IMR-90 (cell line): ENCODE data around the gene APCS. TPM values are rescaled to one million over a fixed set of nuclear protein-coding genes. Genes with fewer than 3 reads are reported as not detected.
A peak's percentile ranks its signal among the peaks of the same experiment; 100 is the strongest.

Experiments used
- ATAC-seq: fragments of 200-7000 bp; cut with Tn5 transposase; 2 replicates; pipeline ENCODE4 v1.9.1; 2020; ENCODE audit warnings: low read depth, mild to moderate bottlenecking, moderate library complexity
- BruUV-seq: library from RNA; stranded (reverse); fragments of 400-500 nt; replicated peaks from 2 replicates; lab custom pipeline; 2021; lab: Mats Ljungman, UMichigan
- CTCF ChIA-PET: fragments of 300-600 bp; formaldehyde crosslinking; extraction: SDS; loops from one replicate; lab custom pipeline; 2021; ENCODE audit warnings: antibody characterized with exemption; lab: Yijun Ruan, JAX
- POLR2A ChIA-PET: fragments of 300-600 bp; sonication (Branson Sonifier 250); formaldehyde crosslinking; loops from one replicate; lab custom pipeline; 2022; ENCODE audit warnings: antibody characterized with exemption; ENCODE audit not compliant: unreplicated experiment; lab: Charles Lee
- DNase-seq: peaks from one replicate; pipeline ENCODE4 v3.0.0; 2013
- H2AFZ ChIP-seq: replicated peaks from 2 replicates; pipeline ENCODE3; 2013; ENCODE audit warnings: low read length, mild to moderate bottlenecking; ENCODE audit not compliant: poor library complexity
- H2AK5ac ChIP-seq: 2 replicates; pipeline ENCODE4 v1.6.1; 2013; ENCODE audit warnings: low read depth, low read length, inconsistent platforms
- H2AK9ac ChIP-seq: replicated peaks from 2 replicates; pipeline ENCODE3; 2013; ENCODE audit warnings: mild to moderate bottlenecking, low read depth, low read length, moderate library complexity; ENCODE audit not compliant: poor library complexity
- H2BK120ac ChIP-seq: 2 replicates; pipeline ENCODE4 v1.6.1; 2013; ENCODE audit warnings: low read depth, low read length, inconsistent platforms
- H2BK15ac ChIP-seq: 3 replicates; pipeline ENCODE4 v1.6.1; 2013; ENCODE audit warnings: low read depth, low read length, inconsistent platforms
- H2BK20ac ChIP-seq: 2 replicates; pipeline ENCODE4 v1.6.1; 2013; ENCODE audit warnings: low read depth, mild to moderate bottlenecking, inconsistent platforms, low read length, moderate library complexity
- H2BK5ac ChIP-seq: 2 replicates; pipeline ENCODE4 v1.6.1; 2013; ENCODE audit warnings: mild to moderate bottlenecking, low read depth, low read length, inconsistent platforms; ENCODE audit not compliant: poor library complexity, severe bottlenecking
- H3K14ac ChIP-seq: replicated peaks from 2 replicates; pipeline ENCODE4 v1.6.1; 2013; ENCODE audit warnings: low read depth, low read length, inconsistent platforms
- H3K18ac ChIP-seq: 2 replicates; pipeline ENCODE4 v1.6.1; 2013; ENCODE audit warnings: low read depth, low read length, control low read depth
- H3K23ac ChIP-seq: 2 replicates; pipeline ENCODE4 v1.6.1; 2013; ENCODE audit warnings: low read depth, low read length, inconsistent platforms
- H3K27ac ChIP-seq: 2 replicates; pipeline ENCODE4 v1.5.1; 2013; ENCODE audit warnings: mild to moderate bottlenecking, control low read depth, low read length; ENCODE audit not compliant: insufficient read depth
- H3K27me3 ChIP-seq: 2 replicates; pipeline ENCODE4 v1.6.1; 2013; ENCODE audit warnings: low read length; ENCODE audit not compliant: control insufficient read depth, insufficient read depth
- H3K36me3 ChIP-seq: 2 replicates; pipeline ENCODE4 v1.6.1; 2013; ENCODE audit warnings: low read length, mixed read lengths; ENCODE audit not compliant: control insufficient read depth, insufficient read depth
- H3K4ac ChIP-seq: 2 replicates; pipeline ENCODE4 v1.6.1; 2013; ENCODE audit warnings: low read depth, low read length, inconsistent platforms
- H3K4me1 ChIP-seq: 2 replicates; pipeline ENCODE4 v1.6.1; 2013; ENCODE audit warnings: low read length, mixed read lengths; ENCODE audit not compliant: control insufficient read depth, insufficient read depth
- H3K4me2 ChIP-seq: 2 replicates; pipeline ENCODE4 v1.6.1; 2013; ENCODE audit warnings: low read depth, mild to moderate bottlenecking, control low read depth, low read length, moderate library complexity
- H3K4me3 ChIP-seq: 2 replicates; pipeline ENCODE4 v1.5.1; 2013; ENCODE audit warnings: low read depth, mild to moderate bottlenecking, control low read depth, low read length, moderate library complexity; ENCODE audit not compliant: insufficient read depth
- H3K56ac ChIP-seq: 2 replicates; pipeline ENCODE4 v1.6.1; 2013; ENCODE audit warnings: low read length, inconsistent platforms; ENCODE audit not compliant: insufficient read depth; ENCODE audit errors: extremely low read depth
- H3K79me1 ChIP-seq, 2 experiments: 2 replicates each; pipeline ENCODE4 v1.6.1; 2013; ENCODE audit warnings: low read length in 2 of 2, inconsistent platforms in 1 of 2, low read depth in 1 of 2
- H3K9ac ChIP-seq: 2 replicates; pipeline ENCODE4 v1.6.1; 2013; ENCODE audit warnings: low read depth, low read length, control low read depth
- H3K9me1 ChIP-seq: 2 replicates; pipeline ENCODE4 v1.6.1; 2013; ENCODE audit warnings: low read length, inconsistent platforms; ENCODE audit not compliant: insufficient read depth
- H3K9me3 ChIP-seq: 2 replicates; pipeline ENCODE4 v1.6.1; 2013; ENCODE audit warnings: low read length; ENCODE audit not compliant: control insufficient read depth, insufficient read depth
- H4K20me1 ChIP-seq: 2 replicates; pipeline ENCODE4 v1.6.1; 2013; ENCODE audit warnings: low read length, inconsistent platforms; ENCODE audit not compliant: insufficient read depth
- H4K5ac ChIP-seq: 2 replicates; pipeline ENCODE4 v1.6.1; 2013; ENCODE audit warnings: mild to moderate bottlenecking, low read depth, low read length, control low read depth
- H4K8ac ChIP-seq, 2 experiments: 2 replicates each; pipeline ENCODE4 v1.6.1; 2013; ENCODE audit warnings: low read depth in 2 of 2, low read length in 2 of 2, control low read depth in 1 of 2, inconsistent platforms in 1 of 2
- H4K91ac ChIP-seq: 2 replicates; pipeline ENCODE4 v1.6.1; 2013; ENCODE audit warnings: low read depth, low read length, inconsistent platforms; ENCODE audit not compliant: insufficient read depth
- CEBPB ChIP-seq: IDR thresholded peaks from 2 replicates; pipeline ENCODE4 v1.6.1; 2012; ENCODE audit warnings: low read depth, low read length, improper control_type of control experiment
- RCOR1 ChIP-seq: IDR thresholded peaks from 2 replicates; pipeline ENCODE4 v1.6.1; 2012; ENCODE audit warnings: mild to moderate bottlenecking, low read length, improper control_type of control experiment; ENCODE audit not compliant: insufficient replicate concordance
- WGBS, 2 experiments: methylation state at CpG; one replicate each; pipeline versions ENCODE4 v1.1.5 to v1.1.7; 2013; ENCODE audit warnings: missing lambda C conversion rate in 2 of 2; ENCODE audit not compliant: insufficient read length in 1 of 2; ENCODE audit errors: extremely low coverage in 2 of 2; 5-methylcytosine and 5-hydroxymethylcytosine counted together
- dilution Hi-C: fragments of 300-500 bp; cut with HindIII; formaldehyde crosslinking; loops from one replicate; pipeline ENCODE4 v1.14.3; 2018; ENCODE audit warnings: low sequenced_read_pairs; ENCODE audit not compliant: unreplicated experiment
- in situ Hi-C: fragments of 300-500 bp; cut with MboI; formaldehyde crosslinking; loops from 3 replicates; pipeline ENCODE4 v1.14.3; 2019; ENCODE audit warnings: low sequenced_read_pairs, inconsistent platforms, mixed read lengths
- intact Hi-C: fragments of 100-400 bp; cut with micrococcal nuclease; formaldehyde crosslinking; loops from 2 replicates; pipeline ENCODE4 v1.10.0; 2022
- polyA plus RNA-seq, 3 experiments: library from polyadenylated mRNA; depleted of rRNA; stranded (reverse); fragments of >200 nt; gene quantifications; 2 replicates each; pipeline ENCODE4 v1.2.3, GENCODE V29; 2012; ENCODE audit warnings: low replicate concordance in 1 of 3
- total RNA-seq: library from RNA; depleted of rRNA; stranded (reverse); fragments of >200 nt; gene quantifications from 2 replicates; pipeline ENCODE4 v1.2.3, GENCODE V29; 2012

APCS gene
- total and polyA plus RNA-seq, 2 of the 4 experiments (the other 2 are of a cell fraction), result not detected

DNA sequence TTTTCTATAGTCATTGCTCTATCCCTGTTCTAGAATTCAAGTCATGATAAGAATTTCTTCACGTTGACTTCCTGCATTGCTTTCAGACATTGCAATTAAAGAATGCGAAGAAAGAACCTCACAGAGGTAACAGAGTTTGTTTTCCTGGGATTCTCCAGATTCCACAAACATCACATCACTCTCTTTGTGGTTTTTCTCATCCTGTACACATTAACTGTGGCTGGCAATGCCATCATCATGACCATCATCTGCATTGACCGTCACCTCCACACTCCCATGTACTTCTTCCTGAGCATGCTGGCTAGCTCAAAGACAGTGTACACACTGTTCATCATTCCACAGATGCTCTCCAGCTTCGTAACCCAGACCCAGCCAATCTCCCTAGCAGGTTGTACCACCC is 10.6 kb downstream of the APCS start:
- CTCF ChIA-PET, result interaction anchor here (1.6 kb wide), 1 partner anchor 9 kb away, joined by 4 read pairs; no protein-coding TSS in a partner anchor
- Histone ChIP-seq H3K27me3 (no peaks in the 10 kb centered on the region), H3K27ac (peak overlapping the region; percentile 16), H3K79me1 (no peaks in the 10 kb centered on the region), H3K4ac (peak overlapping the region; percentile 92), H2BK120ac (peak overlapping the region; percentile 99), H4K8ac (peak overlapping the region in 1 of 2 experiments; percentile 91; a peak in 3 of 4 replicates), H3K4me3 (no peak overlapping the region), H2BK5ac (peak overlapping the region; percentile 99), H3K56ac (peak overlapping the region; percentile 74), H3K9me3 (peaks cover 3% of the 10 kb centered on the region; the same call in 1 of the 2 replicates), H2AFZ (peak overlapping the region; percentile 64), H3K14ac (peak overlapping the region; percentile 58; the same call in 1 of the 2 replicates), H3K4me2 (peak overlapping the region; percentile 37; the same call in 1 of the 2 replicates), H4K5ac (no peak overlapping the region), H4K91ac (0 out of 2 replicates have a peak overlapping the region, but pooled peaks have one; percentile 94), H4K20me1 (no peaks in the 10 kb centered on the region), H2BK15ac (peak overlapping the region; percentile 42; the same call in 1 of the 3 replicates), H2AK5ac (0 out of 2 replicates have a peak overlapping the region, but pooled peaks have one; percentile 31), H3K9ac (no peak overlapping the region), H3K18ac (peak overlapping the region; percentile 94; the same call in 1 of the 2 replicates), H3K4me1 (peaks cover 5% of the 10 kb centered on the region; the same call in 1 of the 2 replicates), H3K9me1 (0 out of 2 replicates have a peak, but pooled peaks cover 3% of the 10 kb centered on the region), H3K36me3 (no peaks in the 10 kb centered on the region), H2AK9ac (peak overlapping the region; percentile 68), H3K23ac (peak overlapping the region; percentile 86), H2BK20ac (peak overlapping the region; percentile 97)
- POLR2A ChIA-PET, result interaction anchor here (0.6 kb wide), 1 partner anchor 19 kb away, joined by 4 read pairs; no protein-coding TSS in a partner anchor
- no TSS peak for BruUV-seq
- peak; percentile 85 for DNase-seq
- WGBS, 2 experiments, result 22% methylated on average over 1 of the region's 4 CpGs; no CpG with 5 or more reads in 1 of the 2 experiments
- intact Hi-C loops (no loop called here), in situ Hi-C loops (no loop called here), dilution Hi-C loops (no loop called here)
- TF ChIP-seq CEBPB, result peak; percentile 59; the same call in 1 of the 2 replicates
- TF ChIP-seq RCOR1, result no peak
- peak; percentile 75 for ATAC-seq
